OCI-LY1 (cell line): ENCODE measurements around the gene CLIP2.
A peak's percentile ranks its signal among the peaks of the same experiment; 100 is the strongest.
"Not testable (repeated sequence)": the region's sequence is repeated elsewhere in the genome, so short reads cannot be mapped to it uniquely, and the experiment has no call there.

Experiments
- H2AFZ ChIP-seq: fragments of 200-600 bp; sonication (generic), shearing (Covaris generic); 2 replicates; pipeline ENCODE4 v1.6.0; 2014; ENCODE audit warnings: antibody characterized with exemption, mild to moderate bottlenecking, low read length
- H3F3A ChIP-seq: fragments of 200-600 bp; sonication (generic), shearing (Covaris generic); 2 replicates; pipeline ENCODE4 v1.6.0; 2014; ENCODE audit warnings: mild to moderate bottlenecking, antibody characterized with exemption, low read length, moderate library complexity; ENCODE audit not compliant: insufficient read depth
- H3K27ac ChIP-seq: fragments of 200-600 bp; sonication (generic); 2 replicates; pipeline ENCODE4 v1.5.1; 2014; ENCODE audit warnings: low read length, mixed run types, mild to moderate bottlenecking, low read depth; ENCODE audit not compliant: poor library complexity, severe bottlenecking
- H3K27me3 ChIP-seq: fragments of 200-600 bp; sonication (generic); 2 replicates; pipeline ENCODE4 v1.6.0; 2014; ENCODE audit warnings: antibody characterized with exemption, mild to moderate bottlenecking, low read length, moderate library complexity; ENCODE audit not compliant: insufficient read depth
- H3K36me3 ChIP-seq: fragments of 200-600 bp; sonication (generic); 2 replicates; pipeline ENCODE4 v1.6.1; 2014; ENCODE audit warnings: mild to moderate bottlenecking, antibody characterized with exemption, low read length, moderate library complexity, mixed read lengths; ENCODE audit not compliant: insufficient read depth
- H3K4me1 ChIP-seq: fragments of 200-600 bp; sonication (generic); 2 replicates; pipeline ENCODE4 v1.5.1; 2014; ENCODE audit warnings: mild to moderate bottlenecking, low read length, moderate library complexity; ENCODE audit not compliant: insufficient read depth, severe bottlenecking
- H3K4me2 ChIP-seq: fragments of 200-600 bp; sonication (generic), shearing (Covaris generic); 2 replicates; pipeline ENCODE4 v1.6.1; 2014; ENCODE audit warnings: low read length
- H3K4me3 ChIP-seq: fragments of 200-600 bp; sonication (generic); 2 replicates; pipeline ENCODE4 v1.5.1; 2014; ENCODE audit warnings: low read length, low read depth, mild to moderate bottlenecking, mixed read lengths; ENCODE audit not compliant: poor library complexity, severe bottlenecking
- H3K79me2 ChIP-seq: fragments of 200-600 bp; shearing (Covaris generic); 2 replicates; pipeline ENCODE4 v1.6.1; 2016; ENCODE audit warnings: mixed run types, low read length, mixed read lengths; ENCODE audit not compliant: insufficient read depth
- H3K9ac ChIP-seq: fragments of 200-600 bp; sonication (generic), shearing (Covaris generic); 2 replicates; pipeline ENCODE4 v1.6.1; 2014; ENCODE audit warnings: mild to moderate bottlenecking, low read length, mixed read lengths
- H3K9me2 ChIP-seq: fragments of 200-600 bp; sonication (generic), shearing (Covaris generic); 2 replicates; pipeline ENCODE4 v1.6.1; 2014; ENCODE audit warnings: low read depth, mild to moderate bottlenecking, low read length, mixed read lengths
- H3K9me3 ChIP-seq: fragments of 200-600 bp; shearing (Covaris generic); 2 replicates; pipeline ENCODE4 v1.6.1; 2014; ENCODE audit warnings: low read length, mixed read lengths
- H4K20me1 ChIP-seq: fragments of 200-600 bp; sonication (generic), shearing (Covaris generic); 2 replicates; pipeline ENCODE4 v1.6.0; 2016; ENCODE audit warnings: mild to moderate bottlenecking, low read length; ENCODE audit not compliant: insufficient read depth
- CTCF ChIP-seq: fragments of 200-600 bp; sonication (generic), shearing (Covaris generic); IDR thresholded peaks from 2 replicates; pipeline ENCODE4 v1.5.1; 2017; ENCODE audit warnings: mild to moderate bottlenecking, antibody characterized with exemption, low read length, moderate library complexity, mixed read lengths
- EZH2 ChIP-seq: fragments of 200-600 bp; sonication (generic), shearing (Covaris generic); IDR thresholded peaks from 2 replicates; pipeline ENCODE4 v1.8.0; 2017; ENCODE audit warnings: borderline replicate concordance, mixed run types, mild to moderate bottlenecking, antibody characterized with exemption, low read length, moderate library complexity, mixed read lengths

The CLIP2 gene

GRCh38 chr7:74400420-74401136 is 111.4 kb downstream of the CLIP2 start:
- H3K9me2 ChIP-seq, result no peaks in the 10 kb centered on the region
- H3K4me3 ChIP-seq, result no peak overlapping the region
- no peaks in the 10 kb centered on the region for H3K36me3 ChIP-seq
- H3K27ac ChIP-seq, result no peak overlapping the region
- H2AFZ ChIP-seq, result no peak overlapping the region
- H3K79me2 ChIP-seq, result no peaks in the 10 kb centered on the region
- H3K9ac ChIP-seq, result no peak overlapping the region
- H4K20me1 ChIP-seq, result no peaks in the 10 kb centered on the region
- H3K9me3 ChIP-seq, result no peaks in the 10 kb centered on the region
- H3K4me1 ChIP-seq, result no peaks in the 10 kb centered on the region
- TF ChIP-seq EZH2 (no peak), CTCF (no peak)
- no peaks in the 10 kb centered on the region for H3F3A ChIP-seq
- H3K27me3 ChIP-seq, result peaks cover 10% of the 10 kb centered on the region; the same call in 1 of the 2 replicates
- no peak overlapping the region for H3K4me2 ChIP-seq

GRCh38 chr7:74401137-74401859 is 112.1 kb downstream of the CLIP2 start:
- Histone ChIP-seq H3K9ac (no peak overlapping the region), H3K9me2 (no peaks in the 10 kb centered on the region), H3K27ac (no peak overlapping the region), H3K36me3 (no peaks in the 10 kb centered on the region), H3K79me2 (no peaks in the 10 kb centered on the region), H3K4me3 (no peak overlapping the region), H3K27me3 (peaks cover 13% of the 10 kb centered on the region), H3K9me3 (no peaks in the 10 kb centered on the region), H4K20me1 (no peaks in the 10 kb centered on the region), H2AFZ (no peak overlapping the region), H3K4me1 (no peaks in the 10 kb centered on the region), H3F3A (no peaks in the 10 kb centered on the region), H3K4me2 (no peak overlapping the region)
- TF ChIP-seq CTCF, result peak; percentile 98
- TF ChIP-seq EZH2, result no peak

- not testable (repeated sequence) for H3K36me3 ChIP-seq, H4K20me1 ChIP-seq, H2AFZ ChIP-seq, H3K9ac ChIP-seq, H3K9me2 ChIP-seq, H3K4me3 ChIP-seq, H3F3A ChIP-seq, H3K4me2 ChIP-seq, H3K4me1 ChIP-seq, H3K9me3 ChIP-seq, H3K27ac ChIP-seq, H3K79me2 ChIP-seq
- H3K27me3 ChIP-seq, result peaks cover 13% of the 10 kb centered on the region
Measured at GRCh38 chr7:74402668-74403067, 113.5 kb downstream of the CLIP2 start.
